ENCODE results near the gene ARID5A.
"Not testable (repeated sequence)": the region's sequence is repeated elsewhere in the genome, so short reads cannot be mapped to it uniquely, and the experiment has no call there.

The ARID5A gene

DNA sequence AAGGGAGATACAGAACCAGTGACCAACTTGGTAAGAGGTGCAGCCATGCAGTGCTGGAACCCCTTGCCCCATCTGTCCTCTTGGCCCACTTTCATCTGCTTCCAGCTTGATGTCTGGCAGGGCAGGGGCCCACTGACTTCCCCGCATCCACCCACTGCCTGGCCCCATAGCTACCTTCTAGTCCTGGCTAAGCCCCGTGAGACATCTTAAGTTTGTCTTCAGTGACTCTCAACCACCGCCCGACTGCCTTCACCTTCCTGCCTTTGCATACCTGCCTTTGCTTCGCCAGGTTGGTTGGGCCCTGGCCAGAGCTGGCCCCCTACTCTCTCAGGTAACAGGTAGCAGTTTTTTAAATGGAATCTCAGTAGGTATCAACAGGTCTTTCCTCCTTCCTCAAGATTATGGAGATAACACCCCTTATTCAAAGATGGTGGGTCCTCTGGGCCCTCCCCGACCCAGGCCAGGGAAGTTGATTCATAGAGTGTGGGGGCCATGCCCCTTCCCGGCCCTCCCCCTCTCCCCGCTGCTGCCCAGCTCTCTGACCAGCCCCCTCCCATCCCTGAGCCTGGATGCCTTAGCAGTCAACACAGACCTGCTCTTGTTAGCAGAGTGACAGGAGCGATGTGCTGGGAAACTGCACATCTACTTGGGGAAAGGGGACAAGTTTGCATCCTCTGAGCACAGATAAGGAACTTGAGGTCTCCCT is 2.8 kb downstream of the ARID5A start:
- in situ Hi-C loops (cut with MboI; ENCODE audit: low sequenced_read_pairs) = no loop called here

DNA sequence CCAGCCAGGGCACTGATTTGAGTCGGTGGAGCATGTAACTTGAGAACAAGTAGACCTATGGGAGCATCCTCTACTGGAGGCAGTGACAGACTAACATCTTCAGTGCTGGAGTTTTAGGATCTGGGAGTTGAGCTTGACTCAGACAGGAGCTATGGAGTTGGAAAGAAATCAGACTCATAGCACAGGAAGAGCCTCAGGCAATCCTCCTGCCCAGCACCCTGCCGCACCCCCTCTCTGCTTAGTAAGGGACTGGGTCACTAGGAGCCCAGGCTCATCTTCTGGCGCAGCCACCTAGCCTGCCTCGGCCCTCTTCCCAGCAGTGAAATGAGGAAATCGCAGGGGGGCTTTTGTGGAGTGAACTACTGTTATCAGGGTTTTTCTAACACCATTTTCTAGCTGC is 3.6 kb downstream of the ARID5A start:
- in situ Hi-C loops (cut with MboI; ENCODE audit: low sequenced_read_pairs) = no loop called here

DNA sequence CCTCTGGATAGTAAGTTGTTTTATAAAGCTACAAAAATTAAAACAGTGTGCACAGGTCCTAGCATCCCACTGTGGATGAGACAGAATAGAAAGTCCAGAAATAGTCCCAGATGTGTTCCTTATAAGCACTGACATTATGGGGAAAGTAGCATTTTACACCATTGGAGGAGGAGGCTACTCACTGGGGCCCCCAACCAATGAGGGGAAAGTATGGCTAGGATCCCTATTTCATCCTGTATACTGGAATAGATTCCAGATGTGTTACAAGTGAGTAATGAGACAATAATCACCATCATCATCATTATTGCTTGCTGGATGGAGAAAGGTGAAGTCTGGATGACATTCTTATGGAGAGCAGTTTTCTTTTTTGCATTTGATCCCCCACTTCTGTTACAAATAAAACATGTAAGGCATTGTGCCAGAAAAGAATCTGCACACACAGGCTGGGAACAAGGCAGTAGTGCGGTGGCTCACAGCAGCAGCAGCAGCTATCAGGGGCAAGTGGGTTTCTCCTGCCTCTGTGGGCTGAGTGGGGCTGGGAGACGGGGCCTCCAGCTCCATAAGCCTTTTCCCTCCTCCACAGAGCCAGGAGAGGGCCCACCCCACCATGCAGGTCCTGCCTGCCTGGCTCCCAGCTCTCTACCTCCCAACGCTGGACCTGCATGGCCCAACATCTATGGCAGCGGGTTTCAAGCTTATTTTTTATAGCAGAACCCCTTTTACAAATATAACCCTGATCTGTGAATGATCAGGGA is 5.0 kb downstream of the ARID5A start:
- in situ Hi-C loops (cut with MboI; ENCODE audit: low sequenced_read_pairs) = no loop called here

DNA sequence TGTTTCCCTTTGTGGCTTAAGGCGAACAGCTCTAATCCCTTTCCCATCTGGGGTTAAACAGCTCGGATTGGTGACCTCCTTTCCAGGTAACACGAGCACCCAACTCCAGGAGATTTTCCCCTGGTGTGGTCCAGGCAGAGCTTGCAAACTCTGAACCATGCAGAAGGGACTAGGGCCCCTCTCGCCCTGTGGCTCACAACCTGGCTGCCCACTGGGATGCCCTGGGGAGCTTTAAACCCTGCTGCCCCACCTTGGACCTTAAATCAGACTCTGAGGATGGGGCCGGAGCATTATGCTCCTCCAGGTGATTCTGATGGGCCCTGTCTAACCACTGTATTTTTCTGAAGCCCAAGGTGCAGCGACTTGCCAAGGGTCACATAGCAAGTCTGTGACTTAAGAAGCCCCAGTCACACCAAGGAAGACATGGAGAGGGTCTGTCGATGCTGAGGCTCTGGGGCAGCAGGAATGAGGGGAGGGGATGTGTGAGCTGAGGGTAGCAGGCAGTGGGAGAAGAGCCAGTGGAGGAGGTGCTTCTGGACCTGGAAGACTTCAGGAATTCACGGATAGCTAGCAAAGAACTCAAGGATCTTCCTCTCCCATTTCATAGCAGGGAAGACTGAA is 5.9 kb downstream of the ARID5A start:
- in situ Hi-C loops (cut with MboI; ENCODE audit: low sequenced_read_pairs) = no loop called here

DNA sequence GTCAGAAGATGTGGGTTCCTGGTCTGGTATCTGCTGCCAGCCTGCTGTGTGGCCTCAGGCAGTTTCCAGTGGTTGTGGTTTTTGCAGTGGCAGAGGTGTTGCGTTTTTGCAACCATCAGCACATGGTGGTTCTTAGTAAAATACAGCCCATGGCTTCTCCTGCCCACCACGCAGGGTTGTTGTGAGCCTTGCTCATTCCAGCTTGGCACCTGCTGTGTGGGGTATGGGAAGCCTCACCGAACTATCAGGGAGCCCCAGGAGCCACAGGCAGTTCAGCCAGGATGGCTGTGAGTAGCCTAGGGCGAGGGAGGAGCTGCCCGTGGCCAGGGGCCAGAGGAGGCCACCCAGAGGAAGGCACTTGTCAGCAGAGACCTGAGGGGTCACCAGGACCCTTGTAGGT is 9.8 kb downstream of the ARID5A start:
- in situ Hi-C loops (cut with MboI; ENCODE audit: low sequenced_read_pairs) = no loop called here

DNA sequence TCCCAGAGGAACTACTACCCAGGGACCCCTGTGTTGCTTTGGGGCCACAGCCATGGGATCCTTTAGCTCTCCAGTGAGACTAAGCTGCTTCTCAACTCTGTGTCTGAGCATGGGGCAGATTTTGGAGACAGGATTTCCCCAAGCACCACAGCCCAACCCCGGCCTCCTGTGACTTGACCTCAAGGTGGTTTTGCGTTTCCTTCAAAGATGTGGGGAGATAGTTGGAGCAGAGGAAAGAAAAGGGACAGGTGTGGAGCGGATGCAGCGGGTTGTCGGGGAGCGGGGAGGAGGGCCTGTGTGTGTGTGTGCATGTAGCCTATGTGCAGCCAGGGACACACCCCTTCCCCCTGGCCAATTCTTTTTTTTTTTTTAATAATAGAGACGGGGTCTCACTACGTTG is 10.2 kb downstream of the ARID5A start:
- in situ Hi-C loops (cut with MboI; ENCODE audit: low sequenced_read_pairs) = no loop called here

DNA sequence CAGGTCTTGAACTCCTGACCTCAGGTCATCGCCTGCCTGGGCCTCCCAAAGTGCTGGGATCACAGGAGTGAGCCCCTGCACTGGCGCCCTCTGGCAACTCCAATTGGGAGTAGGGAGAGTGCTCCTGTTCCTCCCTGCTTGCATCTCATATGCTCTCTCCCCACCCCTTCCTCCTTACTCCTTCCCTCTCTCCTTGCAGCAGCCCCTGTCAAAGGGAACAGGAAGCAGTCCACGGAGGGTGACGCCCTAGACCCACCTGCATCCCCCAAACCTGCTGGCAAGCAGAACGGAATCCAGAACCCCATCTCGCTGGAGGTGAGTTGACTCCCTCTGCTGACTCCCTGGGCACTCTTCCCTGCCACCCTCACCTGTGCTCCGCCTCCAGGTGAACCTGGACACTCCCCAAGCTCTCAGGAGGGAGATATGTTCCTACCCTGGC is 10.7 kb downstream of the ARID5A start:
- in situ Hi-C loops (cut with MboI; ENCODE audit: low sequenced_read_pairs) = no loop called here

DNA sequence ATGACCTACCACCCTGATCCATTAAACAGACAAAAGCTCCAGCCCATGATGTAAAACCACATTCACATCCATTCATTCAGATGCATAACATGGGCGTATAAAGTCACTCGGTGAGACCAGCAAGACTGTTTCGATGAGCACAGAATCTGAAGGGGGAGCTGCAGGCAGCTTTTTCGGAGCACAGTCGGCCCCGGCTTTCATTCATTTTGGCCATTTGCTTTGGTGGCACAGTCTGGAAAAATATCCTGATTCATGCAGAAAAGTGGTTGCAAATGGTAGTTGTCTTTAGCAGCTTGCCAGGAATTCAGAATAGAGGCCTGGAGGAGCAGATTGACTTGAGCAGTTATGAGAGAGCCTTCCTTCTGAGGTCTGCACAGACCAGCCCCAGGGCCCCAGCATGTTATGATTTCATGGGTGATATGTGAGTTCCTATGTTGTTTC is 11.2 kb downstream of the ARID5A start:
- in situ Hi-C loops (cut with MboI; ENCODE audit: low sequenced_read_pairs) = no loop called here

DNA sequence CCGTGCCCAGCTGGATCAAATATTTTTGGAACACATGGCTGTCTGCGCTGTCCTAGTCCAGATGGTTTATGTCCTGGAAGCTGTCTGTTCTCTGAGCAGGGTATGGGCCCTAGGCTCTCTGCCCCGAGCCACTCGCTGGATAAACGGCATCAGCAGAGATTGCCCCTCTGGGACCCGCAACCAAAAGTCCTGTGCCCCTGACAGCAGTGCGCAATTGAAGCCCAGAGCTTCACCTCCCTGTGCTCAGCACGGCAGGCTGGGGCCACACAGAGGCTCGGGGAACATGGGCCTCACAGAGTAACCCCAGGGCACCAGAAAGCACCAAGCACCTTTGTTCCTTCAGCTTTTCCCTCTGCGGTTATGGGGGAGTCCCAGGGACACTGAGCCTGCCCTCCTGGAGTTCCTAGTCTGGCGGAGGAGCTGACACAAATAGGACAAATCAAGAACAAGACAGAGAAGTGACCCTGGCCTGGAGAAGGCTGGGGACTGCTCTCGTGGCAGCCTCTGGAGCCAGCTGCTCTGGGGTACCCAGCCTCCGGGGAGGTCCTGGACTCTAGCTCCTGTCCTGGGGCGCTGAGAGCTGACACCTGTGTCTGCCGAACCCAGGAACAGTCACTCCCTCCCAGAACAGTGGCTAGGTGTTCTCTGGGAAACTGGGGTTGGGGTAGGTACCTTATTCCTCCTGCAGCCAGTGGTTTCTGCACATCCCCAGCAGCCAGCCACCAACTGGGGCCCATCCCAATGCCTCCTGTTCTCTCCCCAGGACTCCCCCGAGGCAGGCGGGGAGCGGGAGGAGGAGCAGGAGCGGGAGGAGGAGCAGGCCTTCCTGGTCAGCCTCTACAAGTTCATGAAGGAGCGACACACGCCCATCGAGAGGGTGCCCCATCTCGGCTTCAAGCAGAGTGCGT is 12.3 kb downstream of the ARID5A start:
- in situ Hi-C loops (cut with MboI; ENCODE audit: low sequenced_read_pairs) = no loop called here

DNA sequence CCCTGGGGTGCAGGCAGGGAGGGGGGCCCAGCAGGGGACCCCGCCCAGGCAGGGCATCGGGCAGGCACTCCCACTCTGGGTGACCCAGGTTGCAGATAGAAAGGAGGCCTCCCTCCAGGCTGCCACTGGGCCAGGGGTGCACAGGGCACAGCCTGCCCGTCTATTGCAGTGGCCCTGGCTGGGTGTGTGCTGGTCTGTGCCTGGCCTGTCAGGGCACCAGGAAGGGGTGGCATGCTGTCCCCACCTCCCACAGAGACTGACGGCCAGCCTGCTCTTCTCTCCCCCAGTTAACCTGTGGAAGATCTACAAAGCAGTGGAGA is 12.9 kb downstream of the ARID5A start:
- in situ Hi-C loops (cut with MboI; ENCODE audit: low sequenced_read_pairs) = no loop called here

DNA sequence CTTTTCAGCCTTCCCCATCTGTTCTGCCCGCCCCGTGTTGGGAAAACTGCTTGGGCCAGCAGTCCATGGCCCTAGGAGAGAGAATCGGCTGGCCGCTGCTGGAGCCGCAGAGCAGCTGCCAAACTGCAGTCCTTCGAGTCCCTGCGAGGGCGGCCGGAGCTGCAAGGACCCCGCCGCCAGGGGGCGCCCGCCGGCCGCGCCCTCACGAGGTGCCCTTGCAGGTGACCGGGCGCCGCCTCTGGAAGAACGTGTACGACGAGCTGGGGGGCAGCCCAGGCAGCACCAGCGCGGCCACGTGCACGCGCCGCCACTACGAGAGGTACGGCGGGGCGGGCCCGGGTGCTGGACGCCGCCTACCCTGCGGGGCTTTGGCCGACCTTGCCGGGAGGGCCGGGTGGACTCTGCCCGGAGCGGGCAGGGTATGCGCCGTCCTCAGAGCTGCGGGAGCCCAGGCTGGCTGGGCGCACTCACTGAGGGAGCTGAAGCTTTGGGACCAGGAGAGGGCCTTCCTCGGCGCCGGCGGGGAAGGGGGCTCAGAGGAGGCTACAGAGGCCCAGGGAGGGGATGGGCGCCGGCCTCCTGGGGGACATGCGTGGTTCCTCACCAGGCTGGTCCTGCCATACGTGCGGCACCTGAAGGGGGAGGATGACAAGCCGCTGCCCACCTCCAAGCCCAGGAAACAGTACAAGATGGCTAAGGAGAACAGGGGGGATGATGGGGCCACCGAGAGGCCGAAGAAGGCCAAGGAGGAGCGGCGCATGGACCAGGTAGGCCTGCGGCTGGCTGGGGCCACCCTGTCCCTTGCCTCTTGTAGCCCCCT is 13.6 kb downstream of the ARID5A start:
- in situ Hi-C loops (cut with MboI; ENCODE audit: low sequenced_read_pairs) = no loop called here

DNA sequence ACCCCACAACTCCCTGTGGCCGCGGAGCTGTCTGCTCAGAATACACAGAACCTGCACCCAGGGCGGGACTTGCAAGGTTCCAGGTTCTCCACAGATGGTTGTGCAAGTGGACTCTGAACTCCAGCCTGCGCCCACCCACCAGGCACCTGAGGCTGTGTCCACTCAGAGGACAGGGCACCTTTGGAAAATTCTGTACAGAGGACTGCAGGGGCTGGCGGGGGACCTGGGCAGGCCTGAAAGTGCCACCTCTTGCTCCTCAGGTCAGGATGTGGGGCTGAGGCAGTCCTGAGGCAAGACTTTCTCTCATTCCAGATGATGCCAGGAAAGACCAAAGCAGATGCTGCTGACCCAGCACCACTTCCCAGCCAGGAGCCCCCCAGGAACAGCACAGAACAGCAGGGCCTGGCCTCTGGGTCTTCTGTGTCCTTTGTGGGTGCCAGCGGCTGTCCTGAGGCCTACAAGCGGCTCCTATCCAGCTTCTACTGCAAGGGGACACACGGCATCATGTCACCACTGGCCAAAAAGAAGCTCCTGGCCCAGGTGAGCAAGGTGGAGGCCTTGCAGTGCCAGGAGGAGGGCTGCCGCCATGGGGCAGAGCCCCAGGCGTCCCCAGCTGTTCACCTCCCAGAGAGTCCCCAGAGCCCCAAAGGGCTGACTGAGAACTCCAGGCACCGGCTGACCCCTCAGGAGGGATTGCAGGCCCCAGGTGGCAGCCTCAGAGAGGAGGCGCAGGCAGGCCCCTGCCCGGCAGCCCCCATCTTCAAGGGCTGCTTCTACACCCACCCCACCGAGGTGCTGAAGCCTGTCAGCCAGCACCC is 14.4 kb downstream of the ARID5A start:
- in situ Hi-C loops (cut with MboI; ENCODE audit: low sequenced_read_pairs) = no loop called here

DNA sequence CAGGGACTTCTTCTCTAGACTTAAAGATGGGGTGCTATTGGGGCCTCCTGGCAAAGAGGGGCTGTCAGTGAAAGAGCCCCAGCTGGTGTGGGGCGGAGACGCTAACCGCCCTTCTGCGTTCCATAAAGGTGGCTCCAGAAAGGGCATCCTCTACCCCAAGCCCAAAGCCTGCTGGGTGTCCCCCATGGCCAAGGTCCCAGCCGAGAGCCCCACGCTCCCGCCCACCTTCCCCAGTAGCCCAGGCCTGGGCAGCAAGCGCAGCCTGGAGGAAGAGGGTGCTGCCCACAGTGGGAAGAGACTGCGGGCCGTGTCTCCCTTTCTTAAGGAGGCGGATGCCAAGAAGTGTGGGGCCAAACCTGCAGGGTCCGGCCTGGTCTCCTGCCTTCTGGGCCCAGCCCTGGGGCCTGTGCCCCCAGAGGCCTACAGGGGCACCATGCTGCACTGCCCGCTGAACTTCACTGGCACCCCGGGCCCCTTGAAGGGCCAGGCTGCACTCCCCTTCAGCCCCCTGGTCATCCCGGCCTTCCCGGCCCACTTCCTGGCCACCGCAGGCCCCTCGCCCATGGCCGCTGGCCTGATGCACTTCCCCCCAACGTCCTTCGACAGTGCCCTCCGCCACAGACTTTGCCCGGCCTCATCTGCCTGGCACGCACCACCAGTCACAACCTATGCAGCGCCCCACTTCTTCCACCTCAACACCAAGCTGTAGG is 15.2 kb downstream of the ARID5A start:
- in situ Hi-C loops (cut with MboI; ENCODE audit: low sequenced_read_pairs) = no loop called here

DNA sequence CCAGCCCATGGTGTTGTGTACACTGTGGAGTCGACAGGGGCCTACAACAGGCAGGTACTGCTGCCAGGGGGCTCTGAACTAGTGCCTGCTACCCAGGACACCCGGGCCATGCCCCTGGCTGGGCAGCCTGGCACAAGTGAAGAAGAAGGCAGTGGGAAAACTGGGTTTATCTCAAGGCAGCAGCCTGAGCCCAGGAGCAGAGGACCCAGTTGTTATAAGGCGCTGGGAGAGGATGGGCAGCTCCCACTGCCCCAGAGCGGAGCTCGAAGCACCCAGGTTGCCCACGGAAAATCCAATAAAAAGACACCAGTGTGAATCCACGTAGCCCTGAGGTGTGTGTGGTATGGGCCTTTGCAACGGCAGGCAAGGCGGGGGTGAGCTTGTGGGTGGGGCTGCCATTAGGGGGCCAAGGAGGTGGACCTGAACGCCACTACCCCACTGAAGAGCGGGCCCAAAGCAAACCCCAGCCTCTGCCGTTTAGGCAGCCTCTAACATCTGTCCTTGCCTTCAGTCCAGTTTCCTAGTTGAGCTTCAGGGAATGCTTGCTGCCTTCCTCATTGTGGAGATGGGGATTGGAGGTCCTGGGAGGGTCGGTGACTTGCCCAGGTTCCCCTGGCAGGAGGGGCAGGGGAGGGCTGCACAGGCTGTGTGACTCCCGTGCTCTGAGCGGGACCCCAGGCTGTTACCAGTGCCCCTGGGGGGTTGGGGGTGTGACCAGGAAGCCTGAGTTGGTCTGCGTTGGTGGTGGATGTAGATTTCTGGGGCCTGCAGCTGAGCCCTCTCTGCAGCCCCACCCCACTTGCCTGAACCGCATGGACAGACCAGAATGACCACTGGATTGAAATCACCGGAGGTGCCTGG is 16.0 kb downstream of the ARID5A start:
- in situ Hi-C loops (cut with MboI; ENCODE audit: low sequenced_read_pairs) = no loop called here

DNA sequence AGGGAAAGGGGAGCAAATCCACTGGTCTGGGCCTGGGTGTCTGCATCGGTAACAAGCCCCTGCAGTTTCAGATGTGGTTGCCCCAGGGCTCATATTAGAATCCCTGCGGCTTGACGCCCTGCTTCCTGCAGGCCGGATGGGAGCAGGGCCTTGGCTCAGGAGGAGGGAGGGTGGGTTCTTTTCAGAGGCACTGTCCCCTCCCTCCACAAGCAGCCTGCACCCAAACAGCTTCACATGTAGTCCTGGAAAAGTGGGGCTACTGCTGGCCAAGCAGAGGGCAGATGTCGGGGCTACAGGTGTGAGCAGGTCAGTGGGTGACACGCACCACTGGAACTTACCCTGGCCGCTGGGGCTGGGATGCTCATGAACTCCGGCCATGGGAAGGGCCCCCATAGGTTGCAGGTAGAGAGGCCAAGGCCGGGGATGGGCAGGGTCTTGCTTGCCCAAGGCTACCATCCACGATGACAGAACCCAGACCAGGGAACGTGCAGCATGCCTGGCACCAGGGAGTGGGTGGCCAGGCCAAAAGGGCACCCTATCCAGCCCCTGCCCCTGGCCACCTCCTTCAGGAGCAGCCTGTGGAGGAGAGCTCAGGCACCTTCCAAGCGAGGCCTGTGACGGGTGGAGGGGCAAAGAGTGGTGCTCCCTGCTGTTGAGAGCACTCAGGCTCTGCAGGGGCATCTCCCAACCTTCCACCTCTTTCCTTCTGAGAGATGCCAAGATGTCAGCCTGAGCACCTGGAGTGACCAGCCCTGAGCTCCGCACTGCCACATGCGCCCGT is 16.8 kb downstream of the ARID5A start:
- in situ Hi-C loops (cut with MboI; ENCODE audit: low sequenced_read_pairs) = no loop called here

DNA sequence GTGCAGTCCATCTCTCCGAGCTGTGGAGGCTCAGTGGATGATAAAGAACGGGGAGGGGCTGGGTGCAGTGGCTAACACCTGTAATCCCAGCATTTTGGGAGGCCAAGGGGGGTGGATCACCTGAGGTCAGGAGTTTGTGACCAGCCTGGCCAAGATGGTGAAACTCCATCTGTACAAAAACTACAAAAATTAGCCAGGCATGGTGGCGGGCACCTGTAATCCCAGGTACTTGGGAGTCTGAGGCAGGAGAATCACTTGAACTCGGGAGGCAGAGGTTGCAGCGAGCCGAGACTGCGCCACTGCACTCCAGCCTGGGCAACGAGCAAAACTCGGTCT is 17.4 kb downstream of the ARID5A start:
- in situ Hi-C loops (cut with MboI; ENCODE audit: low sequenced_read_pairs) = not testable (repeated sequence)

All from hTERT RPE-1 (cell line).